Duodenal mucosa (tissue), 2 donors: ENCODE data around the gene RIPPLY3.

Experiments
- H3K27ac ChIP-seq: one replicate; pipeline ENCODE4 v1.7.0; 2013; ENCODE audit warnings: low read depth, low read length
- H3K27me3 ChIP-seq, 2 donors: one replicate each; pipeline ENCODE4 v1.7.0; 2013; ENCODE audit warnings: low read length in 2 of 2, control low read depth in 1 of 2; ENCODE audit not compliant: insufficient read depth in 2 of 2, control insufficient read depth in 1 of 2
- H3K36me3 ChIP-seq, 2 donors: one replicate each; pipeline ENCODE4 v1.7.0; 2013; ENCODE audit warnings: low read length in 2 of 2, control low read depth in 1 of 2; ENCODE audit not compliant: insufficient read depth in 2 of 2, control insufficient read depth in 1 of 2
- H3K4me1 ChIP-seq, 2 donors: one replicate each; pipeline ENCODE4 v1.7.0; 2013; ENCODE audit warnings: low read length in 2 of 2, control low read depth in 1 of 2; ENCODE audit not compliant: insufficient read depth in 2 of 2, control insufficient read depth in 1 of 2
- H3K4me3 ChIP-seq, 2 donors: one replicate each; pipeline ENCODE4 v1.7.0; 2013; ENCODE audit warnings: low read length in 2 of 2, low read depth in 1 of 2
- H3K9ac ChIP-seq, 2 donors: one replicate each; pipeline ENCODE4 v1.7.0; 2013; ENCODE audit warnings: low read length in 2 of 2, low read depth in 1 of 2
- H3K9me3 ChIP-seq, 2 donors: one replicate each; pipeline ENCODE4 v1.7.0; 2013; ENCODE audit warnings: low read length in 2 of 2, control low read depth in 1 of 2; ENCODE audit not compliant: control insufficient read depth in 1 of 2

RIPPLY3 gene

DNA sequence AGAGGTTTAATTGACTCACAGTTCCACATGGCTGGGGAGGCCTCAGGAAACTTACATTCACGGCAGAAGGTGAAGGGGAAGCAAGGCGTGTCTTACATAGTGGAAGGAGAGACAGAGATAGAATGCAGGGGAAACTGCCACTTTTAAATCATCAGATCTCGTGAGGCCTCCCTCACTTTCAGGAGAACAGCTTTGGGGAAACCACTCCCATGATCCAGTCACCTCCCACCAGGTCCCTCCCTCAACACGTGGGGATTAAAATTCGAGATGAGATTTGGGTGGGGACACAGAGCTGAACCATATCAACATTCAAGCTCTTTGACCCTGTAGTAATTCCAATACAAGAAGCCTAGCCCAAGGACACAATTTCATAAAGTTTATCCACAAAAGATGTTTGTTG, 52.7 kb downstream of the RIPPLY3 start:
- Histone ChIP-seq H3K36me3 (no peaks in the 10 kb centered on the region), H3K4me3 (no peak overlapping the region), H3K9ac (no peak overlapping the region), H3K4me1 (peaks cover 0 to 9% of the 10 kb centered on the region in 2 donors), H3K27ac (no peak overlapping the region), H3K9me3 (no peaks in the 10 kb centered on the region), H3K27me3 (no peaks in the 10 kb centered on the region)

DNA sequence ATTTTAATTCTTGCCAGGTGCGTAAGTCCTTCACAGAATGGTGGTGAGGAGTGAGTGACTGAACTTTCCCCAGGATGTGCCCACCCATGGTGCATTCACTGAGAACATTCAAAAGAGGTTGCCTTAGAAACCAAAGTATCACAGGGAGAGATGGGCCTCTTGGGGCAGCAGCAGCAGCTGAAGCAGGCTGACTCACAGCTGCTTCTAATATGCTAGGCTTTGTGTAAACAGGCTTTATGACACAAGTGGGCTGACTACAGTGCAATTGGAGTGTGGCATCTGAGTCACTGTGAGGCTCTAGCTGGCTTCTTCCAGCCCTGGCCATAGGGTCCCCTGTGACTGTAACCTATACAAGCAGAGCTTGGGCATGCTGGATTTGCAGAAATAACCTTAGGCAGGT, 53.8 kb downstream of the RIPPLY3 start:
- no peaks in the 10 kb centered on the region for H3K27me3 ChIP-seq
- H3K4me1 ChIP-seq = peaks cover 0 to 9% of the 10 kb centered on the region in 2 donors
- no peak overlapping the region for H3K4me3 ChIP-seq
- no peak overlapping the region for H3K27ac ChIP-seq
- no peak overlapping the region for H3K9ac ChIP-seq
- H3K9me3 ChIP-seq = no peaks in the 10 kb centered on the region
- H3K36me3 ChIP-seq = no peaks in the 10 kb centered on the region

DNA sequence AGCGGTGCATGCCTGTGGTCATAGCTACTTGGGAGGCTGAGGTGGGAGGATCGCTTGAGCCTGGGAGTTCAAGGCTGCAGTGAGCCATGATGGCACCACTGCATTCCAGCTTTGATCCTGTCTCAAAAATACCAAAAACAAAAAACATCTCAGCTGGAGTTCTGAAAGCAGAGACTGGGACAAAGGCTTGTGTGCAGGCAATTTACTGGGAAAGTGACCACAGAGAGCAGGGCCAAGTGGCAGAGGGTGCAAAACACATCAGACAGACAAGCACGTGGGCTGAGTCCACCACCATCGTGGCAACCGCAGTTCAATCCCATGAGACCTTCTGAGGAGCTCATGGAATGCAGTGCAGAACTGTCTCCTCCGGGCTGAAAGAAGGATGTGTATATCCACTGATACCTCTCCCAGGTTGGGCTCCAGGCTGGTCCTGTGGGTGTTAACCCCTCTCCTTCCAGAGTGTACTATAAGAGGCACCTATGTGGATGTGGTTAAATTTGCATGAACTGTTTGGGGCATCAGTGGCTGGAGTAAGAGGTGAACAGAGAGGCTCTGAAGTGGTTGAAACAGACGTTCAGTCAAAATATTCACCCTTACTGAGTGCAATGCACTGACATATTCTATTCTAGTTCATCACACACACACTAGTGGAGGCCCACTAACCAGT, 55.6 kb downstream of the RIPPLY3 start:
- Histone ChIP-seq H3K4me3 (no peak overlapping the region), H3K27ac (no peak overlapping the region), H3K36me3 (peaks cover 0 to 2% of the 10 kb centered on the region in 2 donors), H3K4me1 (peaks cover 0 to 9% of the 10 kb centered on the region in 2 donors), H3K27me3 (no peaks in the 10 kb centered on the region), H3K9me3 (no peaks in the 10 kb centered on the region), H3K9ac (no peak overlapping the region)

DNA sequence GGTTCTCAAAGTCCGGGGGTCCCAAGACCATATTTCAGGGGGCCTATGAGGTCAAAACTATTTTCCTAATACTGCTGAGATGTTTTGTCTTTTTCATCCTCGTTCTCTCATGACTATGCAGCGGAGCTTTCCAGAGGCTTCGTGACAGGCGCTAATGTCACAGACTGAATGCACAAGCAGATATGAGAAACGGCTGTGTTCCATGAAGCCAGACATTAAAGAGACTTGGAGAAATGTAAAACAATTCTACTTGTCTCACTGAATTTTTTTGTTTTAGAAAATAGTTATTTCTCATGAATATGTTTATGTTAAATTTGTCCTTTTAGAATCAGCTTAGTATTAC, 56.1 kb downstream of the RIPPLY3 start:
- no peaks in the 10 kb centered on the region for H3K27me3 ChIP-seq
- no peak overlapping the region for H3K4me3 ChIP-seq
- H3K9ac ChIP-seq = no peak overlapping the region
- H3K9me3 ChIP-seq = no peaks in the 10 kb centered on the region
- peaks cover 0 to 9% of the 10 kb centered on the region in 2 donors for H3K4me1 ChIP-seq
- H3K27ac ChIP-seq = no peak overlapping the region
- peaks cover 0 to 4% of the 10 kb centered on the region in 2 donors for H3K36me3 ChIP-seq

DNA sequence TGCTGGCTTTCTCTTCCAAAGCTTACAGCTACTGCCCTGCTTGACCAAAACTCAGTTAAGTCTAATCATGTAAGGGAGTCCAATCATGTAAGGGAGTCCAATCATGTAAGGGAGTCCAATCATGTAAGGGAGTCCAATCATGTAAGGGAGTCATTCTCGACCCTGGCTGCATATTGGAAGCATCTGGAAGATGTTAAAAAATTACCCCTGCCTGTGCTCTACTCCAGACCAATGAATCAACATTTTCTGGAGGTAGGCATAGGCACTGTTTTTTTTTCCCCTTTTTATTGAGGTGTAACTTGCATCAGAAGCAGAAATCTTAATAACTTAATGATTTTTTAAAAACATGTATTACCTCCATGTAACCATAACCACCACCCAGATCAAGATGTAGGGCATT, 56.9 kb downstream of the RIPPLY3 start:
- no peak overlapping the region for H3K4me3 ChIP-seq
- H3K27me3 ChIP-seq = no peaks in the 10 kb centered on the region
- no peaks in the 10 kb centered on the region for H3K9me3 ChIP-seq
- no peak overlapping the region for H3K27ac ChIP-seq
- no peak overlapping the region for H3K9ac ChIP-seq
- peaks cover 0 to 9% of the 10 kb centered on the region in 2 donors for H3K4me1 ChIP-seq
- H3K36me3 ChIP-seq = peaks cover under 1 to 4% of the 10 kb centered on the region in 2 donors

DNA sequence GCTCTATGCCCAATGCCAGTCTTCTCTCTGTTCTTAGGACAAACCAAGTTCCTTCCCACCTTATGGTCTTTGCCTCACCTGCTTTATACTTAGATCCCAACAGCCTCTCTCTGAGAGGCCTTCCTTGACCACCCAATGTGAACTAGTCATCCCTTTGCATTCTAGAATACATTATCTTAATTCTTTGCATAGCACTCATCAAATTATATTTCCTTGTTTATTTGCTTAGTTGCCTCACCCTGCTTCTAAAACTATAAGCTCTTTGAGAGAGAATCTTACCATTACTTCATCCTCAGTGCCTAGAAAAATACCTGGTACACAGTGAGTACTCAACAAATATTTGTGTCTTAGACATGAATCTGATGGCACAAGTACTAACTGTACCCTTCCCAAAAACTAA, 58.3 kb downstream of the RIPPLY3 start:
- Histone ChIP-seq H3K36me3 (peaks cover 6 to 9% of the 10 kb centered on the region in 2 donors), H3K27ac (no peak overlapping the region), H3K4me1 (peaks cover 0 to 9% of the 10 kb centered on the region in 2 donors), H3K9ac (no peak overlapping the region), H3K4me3 (no peak overlapping the region), H3K27me3 (no peaks in the 10 kb centered on the region), H3K9me3 (no peaks in the 10 kb centered on the region)

DNA sequence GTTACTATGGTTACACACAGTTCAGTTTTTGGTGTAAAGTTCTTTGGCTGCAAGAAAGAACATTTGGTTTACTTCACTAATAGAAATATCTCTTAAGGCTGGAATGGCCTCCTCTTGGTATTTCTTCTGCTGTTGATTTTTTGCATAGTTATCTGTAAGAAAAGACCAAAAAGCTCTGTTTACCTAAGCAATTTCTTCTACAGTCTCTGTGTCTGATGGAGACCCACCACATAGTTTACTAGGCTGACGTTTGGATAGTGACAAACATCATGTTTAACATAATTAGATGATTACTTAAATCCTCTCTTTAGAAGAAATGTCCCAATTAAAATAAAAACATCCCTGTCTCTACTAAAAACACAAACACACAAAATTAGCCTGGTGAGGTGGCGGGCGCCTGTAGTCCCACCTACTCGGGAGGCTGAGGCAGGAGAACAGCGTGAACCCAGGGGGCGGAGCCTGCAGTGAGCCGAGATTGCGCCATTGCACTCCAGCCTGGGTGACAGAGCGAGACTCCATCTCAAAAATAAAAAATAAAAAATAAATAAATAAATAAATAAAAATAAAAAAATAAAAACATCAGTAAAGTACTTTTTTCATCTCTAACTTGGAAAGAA, 59.2 kb downstream of the RIPPLY3 start:
- Histone ChIP-seq H3K9me3 (no peaks in the 10 kb centered on the region), H3K36me3 (peaks cover 6 to 9% of the 10 kb centered on the region in 2 donors), H3K27me3 (no peaks in the 10 kb centered on the region)

More for the DNA sequence above, 59.2 kb downstream of the RIPPLY3 start:
- Histone ChIP-seq H3K4me3 (no peak overlapping the region), H3K4me1 (peaks cover 0 to 2% of the 10 kb centered on the region in 2 donors), H3K27ac (no peak overlapping the region), H3K9ac (no peak overlapping the region)
